ENCODE results near the gene METTL23.

METTL23 gene

GRCh38 chr17:76726776-76727718 lies at the start of gene METTL23:
TSS of gene METTL23 (plus strand) at chr17:76726839. CDS start at chr17:76729711, 2,872 bp downstream.
- DNase-seq (ENCODE audit: low spot score) = no peak

GRCh38 chr17:76677406-76677805 lies 49.2 kb upstream of the METTL23 start:
- DNase-seq (ENCODE audit: low spot score) = no peak

GRCh38 chr17:76678330-76678729 lies 48.3 kb upstream of the METTL23 start:
- DNase-seq (ENCODE audit: low spot score) = no peak

- DNase-seq (ENCODE audit: low spot score) = no peak
Measured at GRCh38 chr17:76679239-76679638, 47.4 kb upstream of the METTL23 start.

- peak; percentile 55 for DNase-seq (ENCODE audit: low spot score)
Measured at GRCh38 chr17:76681222-76682137, 45.2 kb upstream of the METTL23 start.

- no peak for DNase-seq (ENCODE audit: low spot score)
Measured at GRCh38 chr17:76682296-76682695, 44.3 kb upstream of the METTL23 start.

- no peak for DNase-seq (ENCODE audit: low spot score)
Measured at GRCh38 chr17:76683011-76683755, 43.5 kb upstream of the METTL23 start.

GRCh38 chr17:76683921-76684745 lies 42.5 kb upstream of the METTL23 start:
- DNase-seq (ENCODE audit: low spot score) = no peak

GRCh38 chr17:76684756-76685155 lies 41.9 kb upstream of the METTL23 start:
- DNase-seq (ENCODE audit: low spot score) = no peak

GRCh38 chr17:76685366-76685765 lies 41.3 kb upstream of the METTL23 start:
- no peak for DNase-seq (ENCODE audit: low spot score)

- no peak for DNase-seq (ENCODE audit: low spot score)
Measured at GRCh38 chr17:76685846-76686245, 40.8 kb upstream of the METTL23 start.

GRCh38 chr17:76686538-76687297 lies 39.9 kb upstream of the METTL23 start:
- peak; percentile 81 for DNase-seq (ENCODE audit: low spot score)

- DNase-seq (ENCODE audit: low spot score) = no peak
Measured at GRCh38 chr17:76687298-76688164, 39.1 kb upstream of the METTL23 start.

- no peak for DNase-seq (ENCODE audit: low spot score)
Measured at GRCh38 chr17:76688165-76688622, 38.4 kb upstream of the METTL23 start.

GRCh38 chr17:76689859-76690258 lies 36.8 kb upstream of the METTL23 start:
- DNase-seq (ENCODE audit: low spot score) = peak; percentile 69

- no peak for DNase-seq (ENCODE audit: low spot score)
Measured at GRCh38 chr17:76690596-76691280, 35.9 kb upstream of the METTL23 start.

GRCh38 chr17:76691379-76692191 lies 35.1 kb upstream of the METTL23 start:
- DNase-seq (ENCODE audit: low spot score) = no peak
